AG20443 (cell line): ENCODE results near the gene MCUB.
"Not testable (repeated sequence)": the region's sequence is repeated elsewhere in the genome, so short reads cannot be mapped to it uniquely, and the experiment has no call there.

Experiments
- DNase-seq: peaks from one replicate; pipeline ENCODE4 v3.0.0; 2012; ENCODE audit warnings: low spot score, mixed read lengths

Gene MCUB

DNA sequence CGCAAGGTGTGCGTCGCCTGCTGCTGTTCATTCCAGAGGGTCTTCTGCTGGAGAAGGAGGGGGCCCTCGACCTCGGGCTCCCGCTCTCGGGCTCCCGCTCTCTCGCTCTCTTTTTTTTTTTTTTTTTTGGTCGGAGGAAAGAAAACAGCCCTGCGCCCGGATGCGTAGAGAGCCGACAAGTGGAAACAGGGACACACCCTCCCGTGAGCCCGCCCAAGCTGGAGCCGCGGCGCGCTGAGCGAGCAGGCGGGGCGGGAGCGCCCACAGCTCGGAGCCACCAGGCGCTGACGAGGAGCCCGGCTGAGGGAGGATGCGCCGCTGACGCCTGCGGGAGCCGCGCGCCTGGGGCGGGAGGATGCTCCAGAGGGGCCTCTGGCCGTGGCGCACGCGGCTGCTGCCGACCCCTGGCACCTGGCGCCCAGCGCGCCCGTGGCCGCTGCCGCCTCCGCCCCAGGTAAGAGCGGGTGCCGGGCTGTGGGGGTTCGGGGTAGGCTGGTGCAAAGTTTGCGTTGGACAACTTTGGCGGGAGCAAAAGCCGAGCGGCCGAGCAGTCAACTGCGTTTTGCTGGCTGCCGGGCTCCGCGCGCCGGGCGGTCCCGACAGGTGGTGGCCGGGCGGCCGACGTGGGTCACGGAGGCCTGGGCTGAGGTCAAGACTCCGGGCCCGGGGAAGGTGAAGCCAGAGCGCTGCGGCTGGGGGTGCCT lies at the start of gene MCUB:
TSS of gene MCUB (plus strand) at position 264 of the 704 bp plus-strand sequence. CDS start at position 356, 92 bp downstream.
- DNase-seq = peak; percentile 97

- no peak for DNase-seq
These were observed 49.4 kb upstream of the MCUB start for GRCh38 chr4:109510687-109511086.

GRCh38 chr4:109511414-109511813 lies 48.6 kb upstream of the MCUB start:
- DNase-seq = no peak

GRCh38 chr4:109513368-109513767 lies 46.7 kb upstream of the MCUB start:
- DNase-seq = not testable (repeated sequence)

GRCh38 chr4:109532182-109532581 lies 27.9 kb upstream of the MCUB start:
- no peak for DNase-seq

DNA sequence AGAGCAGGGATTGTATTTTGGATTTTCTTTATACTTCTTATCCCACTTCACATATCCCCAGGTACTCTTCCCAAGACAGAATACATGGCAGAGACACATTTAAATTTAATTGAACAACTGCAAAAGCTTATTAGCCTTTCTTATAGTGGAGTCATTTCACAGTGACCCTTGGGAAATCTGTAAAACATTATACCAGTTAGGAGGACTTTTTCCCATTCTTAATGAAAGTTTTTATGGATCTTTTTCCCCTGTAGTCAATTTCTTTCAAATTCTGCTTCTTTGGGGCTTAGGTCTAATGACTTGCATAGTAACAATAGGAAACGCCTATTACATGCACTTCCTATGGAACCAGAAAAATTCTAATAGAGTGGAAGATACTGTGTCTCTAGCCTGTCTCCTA lies 14.6 kb upstream of the MCUB start:
- DNase-seq = no peak

- no peak for DNase-seq
These were observed 12.7 kb upstream of the MCUB start for GRCh38 chr4:109547394-109547793.

DNA sequence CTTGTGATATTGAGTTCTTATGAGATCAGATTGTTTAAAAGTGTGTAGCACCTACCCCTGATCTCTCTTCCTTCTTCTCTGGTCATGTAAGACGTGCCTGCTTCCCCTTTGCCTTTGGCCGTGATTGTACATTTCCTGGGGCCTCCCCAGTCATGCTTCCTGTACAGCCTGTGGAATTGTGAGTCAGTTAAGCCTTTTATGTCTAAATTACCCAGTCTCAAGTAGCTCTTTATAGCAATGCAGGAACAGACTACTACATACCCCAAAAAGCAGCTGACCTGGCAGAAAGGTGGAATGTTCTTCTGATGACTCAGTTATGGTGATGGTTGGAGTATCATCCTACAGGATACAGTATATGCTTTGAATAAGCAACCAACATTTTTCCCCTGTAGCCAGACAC lies 11.4 kb upstream of the MCUB start:
- no peak for DNase-seq

- no peak for DNase-seq
These were observed 7.8 kb upstream of the MCUB start for GRCh38 chr4:109552237-109552636.

- DNase-seq = no peak
These were observed 6.9 kb upstream of the MCUB start for GRCh38 chr4:109553130-109553529.

DNA sequence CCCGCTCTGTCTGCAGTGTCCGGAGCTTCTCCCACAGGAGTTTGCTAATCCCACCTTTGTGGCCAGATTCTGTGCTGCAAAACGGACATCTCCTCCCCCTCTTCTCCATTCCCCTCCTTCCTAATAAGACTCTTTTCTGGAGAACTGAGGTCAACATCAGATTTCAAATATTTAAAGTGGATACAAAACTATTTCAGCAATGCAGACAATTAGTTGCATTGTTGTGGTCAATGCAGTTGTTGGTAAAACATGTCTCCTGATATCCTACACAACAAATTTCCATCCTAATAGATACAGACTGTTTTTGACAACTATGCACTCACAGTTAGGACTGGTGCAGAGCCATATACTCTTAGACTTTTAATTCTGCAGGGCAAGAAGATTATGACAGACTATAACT lies 5.1 kb upstream of the MCUB start:
- no peak for DNase-seq

DNA sequence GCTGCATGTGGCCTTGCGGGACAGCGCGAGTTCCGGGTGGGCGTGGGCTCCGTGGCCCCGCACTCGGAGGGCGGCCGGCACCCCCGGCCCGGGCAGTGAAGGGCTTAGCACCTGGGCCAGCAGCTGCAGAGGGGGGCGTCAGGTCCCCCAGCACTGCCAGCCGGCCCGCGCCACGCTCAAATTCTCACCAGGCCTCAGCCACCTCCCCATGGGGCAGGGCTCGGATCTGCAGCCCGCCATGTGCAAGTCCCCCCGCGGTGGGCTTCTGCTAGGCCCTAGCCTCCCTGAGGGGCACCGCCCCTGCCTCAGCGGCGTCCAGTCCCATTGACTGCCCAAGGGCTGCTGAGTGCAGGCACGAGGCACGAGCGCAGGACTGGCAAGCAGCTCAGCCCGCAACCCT lies 2.6 kb upstream of the MCUB start:
- DNase-seq = no peak

DNA sequence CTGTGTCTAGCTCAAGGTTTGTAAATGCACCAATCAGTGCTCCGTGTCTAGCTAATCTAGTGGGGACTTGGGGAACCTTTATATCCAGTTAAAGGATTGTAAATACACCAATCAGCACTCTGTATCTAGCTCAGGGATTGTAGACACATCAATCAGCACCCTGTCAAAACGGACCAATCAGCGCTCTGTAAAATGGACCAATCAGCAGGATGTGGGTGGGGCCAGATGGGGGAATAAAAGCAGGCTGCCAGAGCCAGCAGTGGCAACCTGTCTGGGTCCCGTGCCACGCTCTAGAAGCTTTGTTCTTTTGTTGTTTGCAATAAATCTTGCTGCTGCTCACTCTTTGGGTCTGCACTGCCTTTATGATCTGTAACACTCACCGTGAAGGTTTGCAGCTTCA lies 2.0 kb upstream of the MCUB start:
- DNase-seq = not testable (repeated sequence)

DNA sequence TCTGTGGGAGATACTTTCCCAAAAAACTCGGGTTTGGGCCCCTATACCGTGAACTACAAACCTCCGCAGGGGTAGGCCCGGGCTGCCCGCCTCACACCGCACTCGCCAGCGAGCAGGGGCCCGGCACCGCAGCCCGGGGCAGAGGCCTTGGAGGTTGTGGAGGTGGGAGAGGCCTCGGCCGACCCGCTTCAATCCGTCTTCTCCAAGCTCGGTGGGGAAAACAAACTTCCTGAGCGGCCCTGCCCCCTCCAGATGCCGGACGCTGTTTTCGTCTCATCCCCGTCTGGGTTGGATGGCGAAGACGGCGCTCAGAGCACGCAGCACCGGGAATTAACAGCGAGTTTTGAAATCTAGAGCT lies 442 bp upstream of the MCUB start:
- peak; percentile 61 for DNase-seq

DNA sequence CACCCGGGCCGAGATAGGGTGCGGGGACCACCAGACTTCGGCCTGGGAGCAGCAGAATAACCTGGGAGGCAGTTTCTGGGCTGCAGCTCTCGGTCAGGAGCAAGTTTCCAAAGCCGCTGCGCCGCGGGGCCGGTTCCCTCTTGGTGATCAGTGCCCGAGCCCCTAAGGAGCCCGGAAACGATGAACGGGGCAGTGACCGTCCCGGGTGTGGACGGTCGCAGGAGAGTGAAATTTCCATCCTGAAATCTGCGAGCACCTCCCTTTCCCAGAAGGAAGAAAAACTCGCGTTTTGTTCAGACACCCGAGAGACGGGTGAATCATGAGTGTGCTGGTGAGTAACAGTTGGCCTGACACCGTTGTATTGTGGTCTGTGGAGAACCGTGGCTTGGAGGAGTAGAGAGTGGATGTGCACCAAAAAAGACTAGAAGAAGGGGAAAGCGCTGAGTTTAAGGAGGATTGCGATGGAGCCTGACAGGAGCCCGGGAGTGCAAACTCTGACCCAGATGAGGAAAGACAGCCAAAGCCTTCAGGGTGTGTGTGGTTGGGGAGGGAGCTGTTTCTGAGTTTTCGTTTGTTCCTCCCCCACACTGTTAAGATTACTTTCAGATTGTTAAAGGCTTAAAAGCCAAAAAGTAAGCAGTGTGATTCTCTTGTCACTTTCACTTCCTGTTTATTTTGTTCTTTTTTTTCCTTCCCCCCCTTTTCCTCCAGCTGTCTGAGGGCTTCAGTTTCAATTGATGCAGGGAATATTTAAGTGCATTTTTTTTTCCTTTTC lies 828 bp downstream of the MCUB start:
- DNase-seq = peak; percentile 82

- no peak for DNase-seq
These were observed 2.6 kb downstream of the MCUB start for GRCh38 chr4:109562457-109563239.

DNA sequence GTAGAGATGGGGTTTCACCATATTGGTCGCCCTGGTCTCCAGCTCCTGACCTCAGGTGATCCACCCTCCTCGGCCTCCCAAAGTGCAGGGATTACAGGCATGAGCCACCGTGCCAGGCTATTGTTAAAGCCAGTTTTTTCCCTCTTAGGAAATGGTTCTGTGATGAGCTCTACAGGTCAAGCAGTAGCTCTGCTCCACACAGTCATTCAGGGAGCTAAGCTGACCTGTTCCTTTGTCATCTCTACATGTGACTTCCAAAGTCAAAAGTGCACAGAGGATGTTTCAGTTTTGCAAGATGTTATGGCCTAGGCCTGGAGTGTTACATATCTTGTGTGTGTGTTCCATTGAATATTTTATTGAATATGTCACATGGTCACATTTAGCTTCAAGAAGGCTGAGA lies 11.4 kb downstream of the MCUB start:
- no peak for DNase-seq

GRCh38 chr4:109572154-109572553 lies 12.1 kb downstream of the MCUB start:
- no peak for DNase-seq

DNA sequence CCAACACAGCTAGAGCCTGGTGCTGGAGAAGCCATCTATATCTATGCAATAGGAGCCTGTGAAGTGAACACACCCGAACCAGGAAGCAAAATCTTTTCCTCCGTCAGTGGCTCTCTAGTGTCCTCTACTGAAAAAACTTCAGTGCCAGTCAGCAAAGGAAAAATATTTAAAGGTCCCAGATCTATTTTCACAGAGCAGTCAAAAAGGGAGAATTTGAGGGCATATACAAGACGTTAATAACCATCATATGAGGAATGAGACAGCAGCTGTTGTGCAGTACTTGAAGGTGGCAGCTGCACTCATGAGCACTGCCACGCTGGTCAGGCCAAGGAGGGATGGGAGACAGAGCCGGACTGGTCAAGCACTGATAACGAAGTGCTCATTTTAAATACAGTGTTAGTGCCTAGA lies 14.4 kb downstream of the MCUB start:
- DNase-seq = no peak

DNA sequence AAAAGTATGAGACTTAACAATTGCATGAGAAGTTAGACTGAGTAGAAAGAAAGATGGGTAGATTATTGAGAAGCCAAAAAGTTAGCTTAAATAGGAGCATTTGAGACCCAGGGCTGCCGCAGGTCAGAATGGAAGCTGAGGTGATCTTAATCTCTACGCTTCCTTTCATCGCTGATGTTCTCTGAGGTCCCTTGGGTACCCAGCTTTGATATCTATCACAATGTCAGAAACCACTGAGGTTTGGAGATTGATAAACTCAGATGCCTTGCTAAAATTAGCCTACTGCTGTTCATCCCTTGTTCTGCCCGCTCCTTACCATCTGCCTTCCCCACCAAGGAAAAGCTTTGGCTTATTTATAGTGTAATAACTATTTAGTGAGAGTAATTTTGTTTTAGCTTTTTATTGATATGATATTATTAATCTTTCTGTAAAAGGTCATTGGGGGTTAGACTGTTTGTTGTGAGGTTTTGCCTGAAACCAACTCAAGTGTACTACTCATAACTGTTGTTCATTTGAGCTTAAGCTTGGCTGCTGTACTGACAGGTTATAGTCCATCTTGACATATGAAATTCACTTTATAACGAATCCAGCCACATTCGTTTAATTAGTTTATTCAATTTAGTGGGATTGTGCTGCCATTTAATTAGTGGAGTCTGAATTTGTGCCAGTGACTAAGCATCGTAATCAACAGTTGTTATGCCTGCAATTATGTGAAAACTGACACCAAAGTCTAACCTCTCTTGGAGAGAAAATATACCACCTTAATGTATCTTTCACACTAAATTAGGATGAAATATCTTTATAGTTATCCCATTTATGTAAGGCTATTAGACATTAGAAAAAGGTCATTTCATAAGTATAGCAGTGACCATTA lies 15.1 kb downstream of the MCUB start:
- no peak for DNase-seq

DNA sequence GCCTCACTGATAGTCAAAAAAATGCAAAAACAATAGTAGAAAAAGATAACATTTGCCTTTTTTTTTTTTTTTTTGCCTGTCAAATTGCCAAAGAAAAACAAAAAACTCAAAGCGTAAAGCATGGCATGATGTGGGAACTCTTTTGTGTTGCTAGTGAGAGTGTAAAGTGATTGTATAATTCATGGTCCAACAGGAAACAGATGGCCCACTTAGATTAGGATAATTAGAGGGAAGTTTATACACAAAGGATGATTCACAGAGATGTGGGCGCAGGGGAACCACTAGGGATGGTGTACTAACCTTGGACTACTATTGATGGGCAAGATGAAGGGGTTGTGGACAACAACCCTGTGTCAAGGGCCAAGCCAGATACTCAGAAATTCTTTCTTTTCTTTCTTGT lies 16.4 kb downstream of the MCUB start:
- no peak for DNase-seq

GRCh38 chr4:109578846-109579245 lies 18.8 kb downstream of the MCUB start:
- DNase-seq = no peak
